HG03520 (cell line): ENCODE data around the gene ACADL.
"Not testable (repeated sequence)": the region's sequence is repeated elsewhere in the genome, so short reads cannot be mapped to it uniquely, and the experiment has no call there.

Experiments
- ATAC-seq: cut with Tn5 transposase; IDR thresholded peaks from one replicate; pipeline ENCODE4 v1.9.1; 2021; ENCODE audit warnings: mild to moderate bottlenecking, moderate library complexity; ENCODE audit not compliant: unreplicated experiment

ACADL gene

DNA sequence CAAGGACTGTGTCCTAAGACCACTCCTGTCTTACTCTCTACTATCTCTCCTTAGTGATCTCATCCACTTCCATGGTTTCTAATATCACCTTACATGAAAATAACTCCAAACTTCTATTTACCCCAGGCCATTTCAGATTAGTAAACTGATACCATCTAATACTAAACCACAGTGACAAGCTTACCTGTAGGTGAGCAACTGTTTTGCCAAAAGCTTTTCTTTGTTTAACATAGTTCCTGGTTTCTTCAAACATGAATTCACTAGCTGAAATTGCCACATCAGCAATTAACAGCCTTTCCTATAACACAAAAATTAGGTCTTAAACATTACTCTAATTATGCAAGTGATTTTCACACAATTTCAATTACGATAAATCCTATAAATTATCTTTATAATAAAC, 22.1 kb downstream of the ACADL start:
- ATAC-seq = no peak

DNA sequence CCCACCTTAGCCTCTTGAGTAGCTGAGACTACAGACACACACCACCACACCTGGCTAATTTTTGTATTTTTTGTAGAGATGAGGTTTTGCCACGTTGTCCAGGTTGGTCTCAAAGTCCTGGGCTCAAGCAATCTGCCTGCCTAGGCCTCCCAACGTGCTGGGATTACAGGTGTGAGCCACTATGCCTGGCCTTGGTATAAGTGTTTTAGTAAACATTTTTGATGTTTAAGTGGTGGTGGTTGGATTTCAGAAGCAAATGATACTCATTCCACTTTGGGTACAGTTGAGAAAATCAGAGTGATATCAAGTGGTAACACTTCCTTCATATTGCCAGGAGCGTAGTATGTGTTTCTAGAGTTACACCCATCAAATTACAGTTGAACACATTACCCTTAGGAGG, 25.4 kb downstream of the ACADL start:
- ATAC-seq = no peak

DNA sequence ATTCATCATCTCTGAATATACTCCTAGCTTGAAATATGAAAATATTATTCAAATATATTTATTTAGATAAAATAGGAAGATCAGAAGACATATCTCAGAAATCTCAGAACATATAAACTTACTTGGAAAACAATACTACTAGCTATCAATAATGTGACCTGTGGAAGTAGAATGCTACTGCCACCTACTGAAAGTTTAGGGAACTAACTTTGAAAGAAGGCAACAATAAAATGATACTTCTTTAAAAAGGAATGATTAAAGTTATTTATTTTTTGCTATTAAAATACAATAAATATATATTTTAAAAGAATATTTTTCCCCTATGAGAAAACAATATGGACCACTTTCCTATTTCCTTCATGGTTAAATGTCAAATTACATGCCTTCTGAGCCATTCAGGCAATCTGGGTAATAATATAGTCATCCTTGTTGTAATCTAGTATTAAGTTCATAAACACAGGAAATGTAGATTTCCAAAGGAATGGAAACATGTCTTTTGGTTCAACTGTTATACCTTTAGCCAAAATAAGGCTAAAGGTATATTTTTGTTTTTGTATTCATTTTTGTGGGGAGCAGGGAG, 26.0 kb downstream of the ACADL start:
- ATAC-seq = peak; percentile 58

DNA sequence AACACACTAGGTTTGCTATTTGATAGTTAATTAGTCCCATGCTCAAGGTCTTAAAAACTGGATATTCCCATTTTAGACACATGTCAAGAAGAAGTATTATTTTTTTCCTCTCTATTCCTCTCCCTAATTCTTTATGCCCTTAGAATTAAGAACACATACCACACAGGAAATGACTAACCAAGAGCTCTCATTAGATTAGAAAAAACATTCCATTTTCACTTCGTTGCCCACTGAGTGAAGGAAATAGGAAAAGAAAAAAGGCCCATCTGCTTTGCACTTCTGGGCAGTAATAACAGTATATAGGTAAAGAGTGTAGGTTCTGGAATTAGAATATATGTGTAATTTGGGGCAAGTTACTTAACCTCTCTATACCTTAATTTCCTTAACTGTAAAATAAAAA, 26.9 kb downstream of the ACADL start:
- no peak for ATAC-seq

DNA sequence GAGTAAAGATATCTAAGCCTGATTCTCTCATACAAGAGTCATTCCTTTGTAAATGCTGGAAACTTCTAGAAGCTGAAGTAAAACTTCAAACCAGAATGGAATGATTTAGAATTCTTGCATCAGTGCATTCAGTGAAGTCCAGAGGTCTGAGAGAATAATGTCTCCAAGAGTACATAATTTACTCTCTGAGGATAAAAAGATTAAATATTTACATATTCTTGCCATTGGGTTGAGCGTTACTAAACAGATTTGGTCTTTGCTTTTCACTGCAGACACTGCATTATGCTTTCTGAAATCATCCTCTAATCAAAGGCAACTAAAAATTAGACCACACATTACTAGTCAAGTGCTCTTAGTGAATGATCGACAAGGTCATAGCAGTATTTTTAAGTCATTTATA, 27.5 kb downstream of the ACADL start:
- no peak for ATAC-seq

- ATAC-seq = no peak
Observed at GRCh38 chr2:210195101-210195852, 30.0 kb downstream of the ACADL start.

GRCh38 chr2:210190345-210190744, 34.9 kb downstream of the ACADL start:
- no peak for ATAC-seq

DNA sequence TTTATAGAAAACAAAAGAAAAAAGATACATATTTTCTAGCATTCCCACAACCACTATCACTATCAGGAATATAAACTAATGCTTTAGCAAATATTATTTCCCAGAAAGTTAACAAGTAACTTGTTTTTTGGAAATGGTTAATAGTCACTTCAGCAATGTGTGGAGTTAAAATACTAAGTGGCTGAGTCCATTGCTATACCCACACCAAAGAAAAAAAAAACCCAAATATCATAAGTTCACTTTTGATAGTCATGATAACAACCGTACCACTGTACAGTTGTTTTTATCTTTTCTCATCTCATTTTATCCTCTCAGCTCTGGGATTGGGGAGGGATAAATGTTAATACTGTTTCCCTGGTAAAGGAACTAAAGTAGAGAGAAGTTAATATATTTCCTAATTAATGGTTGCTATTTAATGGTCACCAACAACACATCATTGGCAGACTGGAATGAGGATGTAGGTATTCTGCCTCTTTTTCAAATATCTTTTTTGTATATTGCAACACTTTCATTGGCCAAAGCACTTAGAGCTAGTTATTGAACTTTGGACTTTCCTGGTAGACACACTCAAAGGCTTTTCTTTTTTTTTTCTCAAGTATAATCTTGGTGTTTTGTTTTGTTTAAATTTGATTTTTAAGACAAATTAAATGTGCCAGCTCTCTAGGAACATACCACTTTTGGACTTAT, 35.7 kb downstream of the ACADL start:
- no peak for ATAC-seq

DNA sequence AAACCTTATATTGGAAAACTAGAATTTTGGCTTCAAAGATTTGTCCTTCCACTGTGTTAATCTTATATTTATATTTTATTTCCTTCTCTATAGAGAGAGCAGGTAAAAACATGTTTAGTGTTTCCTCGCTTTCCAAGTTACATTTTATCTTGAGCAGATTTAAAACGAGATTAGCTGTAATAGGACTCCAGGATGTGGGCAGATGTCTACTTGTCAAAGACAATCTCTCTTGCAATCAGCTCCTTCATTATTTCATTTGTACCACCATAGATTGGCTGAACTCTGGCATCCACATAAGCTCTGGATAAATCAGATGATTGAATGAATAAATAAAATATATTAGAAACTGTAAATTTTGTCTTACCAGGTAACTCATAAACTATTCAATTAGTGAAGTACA, 36.5 kb downstream of the ACADL start:
- no peak for ATAC-seq

- ATAC-seq = no peak
Observed at GRCh38 chr2:210188190-210188589, 37.1 kb downstream of the ACADL start.

- ATAC-seq = not testable (repeated sequence)
Observed at GRCh38 chr2:210183936-210184335, 41.3 kb downstream of the ACADL start.

DNA sequence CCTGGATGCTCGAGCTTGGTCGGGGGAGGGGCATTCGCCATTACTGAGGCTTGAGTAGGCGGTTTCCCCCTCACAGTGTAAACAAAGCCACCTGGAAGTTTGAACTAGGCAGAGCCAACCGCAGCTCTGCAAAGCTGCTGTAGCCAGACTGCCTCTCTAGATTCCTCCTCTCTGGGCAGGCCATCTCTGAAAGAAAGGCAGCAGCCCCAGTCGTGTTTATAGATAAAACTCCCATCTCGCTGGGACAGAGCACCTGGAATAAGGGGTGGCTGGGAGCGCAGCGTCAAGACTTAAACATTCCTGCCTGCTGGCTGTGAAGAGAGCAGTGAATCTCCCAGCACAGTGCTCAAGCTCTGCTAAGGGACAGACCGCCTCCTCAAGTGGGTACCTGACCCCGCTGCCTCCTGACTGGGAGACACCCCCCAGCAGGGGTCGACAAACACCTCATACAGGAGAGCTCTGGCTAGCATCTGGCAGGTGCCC, 43.6 kb downstream of the ACADL start:
- not testable (repeated sequence) for ATAC-seq

DNA sequence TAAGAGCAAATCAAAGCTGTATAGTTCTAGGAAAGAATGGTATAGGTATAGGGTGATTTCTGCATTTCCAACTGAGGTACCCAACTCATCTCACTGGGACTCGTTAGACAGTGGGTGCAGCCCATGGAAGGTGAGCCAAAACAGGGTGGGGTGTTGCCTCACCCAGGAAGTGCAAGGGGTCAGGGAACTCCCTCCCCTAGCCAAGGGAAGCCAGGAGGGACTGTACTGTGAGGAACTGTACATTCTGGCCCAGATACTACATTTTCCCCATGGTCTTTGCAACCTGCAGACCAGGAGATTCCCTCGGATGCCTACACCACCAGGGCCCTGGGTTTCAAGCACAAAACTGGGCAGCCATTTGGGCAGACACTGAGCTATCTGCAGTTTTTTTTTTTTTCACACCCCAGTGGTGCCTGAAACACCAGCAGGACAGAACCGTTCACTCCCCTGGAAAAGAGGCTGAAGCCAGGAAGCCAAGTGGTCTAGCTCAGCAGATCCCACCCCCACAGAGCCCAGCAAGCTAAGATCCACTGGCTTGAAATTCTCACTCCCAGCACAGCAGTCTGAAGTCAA, 44.1 kb downstream of the ACADL start:
- ATAC-seq = not testable (repeated sequence)

- no peak for ATAC-seq
Observed at GRCh38 chr2:210180477-210180876, 44.8 kb downstream of the ACADL start.

- ATAC-seq = no peak
Observed at GRCh38 chr2:210179351-210179990, 45.8 kb downstream of the ACADL start.

DNA sequence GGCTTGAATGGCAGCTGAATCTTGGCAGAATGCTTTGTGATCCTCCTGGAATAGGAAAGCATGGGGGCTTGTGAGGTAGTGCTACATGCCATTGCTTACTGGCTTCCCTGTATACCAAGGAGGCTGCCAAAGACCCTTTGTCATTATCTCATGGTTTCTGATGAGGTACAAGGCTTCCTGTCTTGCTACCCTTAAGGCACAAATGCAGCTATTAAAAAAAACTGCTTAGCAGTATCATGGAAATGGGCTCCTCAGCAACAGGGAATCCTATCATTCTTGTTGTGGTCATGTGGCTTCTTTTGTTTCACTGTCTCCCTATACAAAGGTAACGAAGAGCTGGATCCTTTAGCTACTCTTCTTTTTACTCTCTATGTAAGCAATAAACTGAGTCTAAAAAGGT, 47.5 kb downstream of the ACADL start:
- ATAC-seq = no peak

DNA sequence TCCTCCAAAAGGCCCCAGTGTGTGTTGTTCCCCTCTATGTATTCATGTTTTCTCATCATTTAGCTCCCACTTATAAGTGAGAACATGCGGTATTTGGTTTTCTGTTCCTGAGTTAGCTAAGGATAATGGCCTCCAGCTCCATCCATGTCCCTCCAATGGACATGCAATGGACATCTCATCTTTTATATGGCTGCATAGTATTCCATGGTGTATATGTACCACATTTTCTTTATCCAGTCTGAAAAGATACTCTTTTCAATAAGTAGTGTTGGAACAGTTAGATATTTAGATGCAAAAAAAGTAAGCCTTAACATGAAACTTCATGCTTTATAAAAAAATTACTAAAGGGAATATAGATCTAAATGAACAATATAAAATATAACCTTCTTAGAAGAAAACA, 48.1 kb downstream of the ACADL start:
- not testable (repeated sequence) for ATAC-seq

DNA sequence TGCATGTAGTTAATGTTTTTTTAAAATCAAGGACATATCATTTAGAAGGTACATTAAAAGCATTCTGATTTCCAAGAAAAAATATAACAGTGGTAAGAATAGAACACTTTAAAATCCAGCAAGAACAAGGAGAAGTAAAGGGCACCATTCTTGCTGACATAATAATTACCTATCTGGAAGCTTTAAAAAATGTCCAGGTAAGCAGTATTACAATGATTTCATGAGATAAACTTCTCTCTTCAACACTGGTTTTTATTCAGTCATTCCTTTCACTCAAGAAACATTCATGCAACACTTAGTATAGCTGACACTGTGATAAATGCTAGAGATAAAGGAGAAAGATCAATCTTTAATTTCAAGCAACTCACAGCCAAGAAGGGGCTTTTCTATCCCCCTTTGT, 51.2 kb downstream of the ACADL start:
- no peak for ATAC-seq

- no peak for ATAC-seq
Observed at GRCh38 chr2:210172219-210172575, 53.0 kb downstream of the ACADL start.

DNA sequence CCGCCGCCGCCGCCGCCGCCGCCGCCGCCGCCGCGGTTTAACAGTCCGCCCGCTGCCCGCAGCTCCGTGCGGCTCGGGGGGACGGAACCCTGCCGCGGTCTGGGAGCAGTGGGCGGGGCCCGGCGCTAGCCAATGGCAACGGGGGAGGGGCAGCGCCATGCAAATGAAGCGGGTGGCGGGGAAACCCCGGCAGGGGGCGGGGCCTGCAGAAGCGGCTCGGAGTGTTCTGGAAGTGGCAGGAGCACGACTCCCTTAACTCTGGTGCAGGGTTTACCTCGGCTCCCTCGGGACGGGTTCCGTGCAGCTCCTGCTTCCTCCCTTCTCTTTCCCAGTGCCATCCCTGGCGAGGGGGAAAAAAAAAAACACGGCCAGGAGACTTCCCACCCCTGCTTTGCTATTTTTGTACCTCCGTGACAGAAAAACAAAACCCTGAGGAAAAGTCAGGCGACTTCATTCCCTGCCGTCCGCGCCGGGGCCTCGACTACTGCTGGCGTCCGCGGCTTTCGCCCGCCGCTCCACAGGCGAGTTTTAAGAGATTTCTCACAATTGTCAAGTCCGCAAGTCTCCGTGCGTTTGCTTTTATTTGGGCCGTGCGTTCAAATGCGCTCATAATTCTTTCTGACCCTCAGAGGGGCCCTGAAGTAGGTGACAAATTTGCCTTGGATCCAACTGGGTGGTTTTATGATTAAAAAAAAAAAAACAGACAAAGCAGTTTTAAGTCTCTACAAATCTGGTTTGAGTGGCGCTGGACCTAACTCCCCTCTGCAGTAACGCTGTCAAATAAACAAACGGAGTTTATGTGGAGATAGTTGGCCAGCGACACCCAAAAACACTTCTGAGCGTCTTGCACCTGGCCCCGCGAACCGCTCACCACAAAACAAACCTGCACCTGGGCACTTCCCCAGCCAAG, 53.7 kb downstream of the ACADL start, which contains the start of gene KANSL1L:
Gene KANSL1L, minus strand, starts transcription at position 101 of the 910 bp plus-strand sequence. CDS start 16,827 bp downstream, outside the sequence.
- peak; percentile 60 for ATAC-seq
